ENCODE measurements around the gene SDK2. TPM values are rescaled to one million over a fixed set of nuclear protein-coding genes. Genes with fewer than 3 reads are reported as not detected.
"Not testable (repeated sequence)": the region's sequence is repeated elsewhere in the genome, so short reads cannot be mapped to it uniquely, and the experiment has no call there.

The SDK2 gene
- total and polyA plus RNA-seq, 5 donors from 2014 or later = 0.02 to 0.59 (median 0.02) TPM; not detected in 2

GRCh38 chr17:73378974-73379470 lies 265.2 kb downstream of the SDK2 start:
- Histone ChIP-seq H3K36me3 (ENCODE audit: control insufficient read depth, insufficient read depth, low read length) (no peaks in the 10 kb centered on the region), H3K27me3 (ENCODE audit: control insufficient read depth, insufficient read depth, low read length) (no peaks in the 10 kb centered on the region), H3K4me3 (ENCODE audit: low read depth, low read length) (no peak overlapping the region), H3K4me1 (ENCODE audit: control insufficient read depth, insufficient read depth, low read length, poor library complexity, severe bottlenecking) (no peaks in the 10 kb centered on the region), H3K9me3 (ENCODE audit: control insufficient read depth in 2 of 2, low read length in 2 of 2) (no peaks in the 10 kb centered on the region), H3K27ac (ENCODE audit: insufficient read depth, low read length, poor library complexity, severe bottlenecking) (no peak overlapping the region)
- no peaks in the 10 kb centered on the region for H3K4me1 Mint-ChIP-seq
- peaks cover 3% of the 10 kb centered on the region for H3K36me3 Mint-ChIP-seq
- no peaks in the 10 kb centered on the region for H3K27me3 Mint-ChIP-seq
- DNase-seq (no peak), ATAC-seq (ENCODE audit: low read depth in 2 of 2) (no peak)
- H3K4me3 Mint-ChIP-seq = no peak overlapping the region
- no peaks in the 10 kb centered on the region for H3K9me3 Mint-ChIP-seq
- H3K27ac Mint-ChIP-seq = no peak overlapping the region

- Histone ChIP-seq H3K4me3 (ENCODE audit: low read depth, low read length) (no peak overlapping the region), H3K4me1 (ENCODE audit: control insufficient read depth, insufficient read depth, low read length, poor library complexity, severe bottlenecking) (no peaks in the 10 kb centered on the region), H3K36me3 (ENCODE audit: control insufficient read depth, insufficient read depth, low read length) (no peaks in the 10 kb centered on the region), H3K27ac (ENCODE audit: insufficient read depth, low read length, poor library complexity, severe bottlenecking) (no peak overlapping the region), H3K9me3 (ENCODE audit: control insufficient read depth in 2 of 2, low read length in 2 of 2) (no peaks in the 10 kb centered on the region), H3K27me3 (ENCODE audit: control insufficient read depth, insufficient read depth, low read length) (no peaks in the 10 kb centered on the region)
- Mint-ChIP-seq H3K9me3 (no peaks in the 10 kb centered on the region), H3K27ac (no peak overlapping the region), H3K27me3 (no peaks in the 10 kb centered on the region), H3K4me1 (no peaks in the 10 kb centered on the region), H3K36me3 (peaks cover 3% of the 10 kb centered on the region), H3K4me3 (no peak overlapping the region)
- DNase-seq = no peak
- ATAC-seq (ENCODE audit: low read depth in 2 of 2) = no peak
Measured at GRCh38 chr17:73376636-73377035, 267.6 kb downstream of the SDK2 start.

DNA sequence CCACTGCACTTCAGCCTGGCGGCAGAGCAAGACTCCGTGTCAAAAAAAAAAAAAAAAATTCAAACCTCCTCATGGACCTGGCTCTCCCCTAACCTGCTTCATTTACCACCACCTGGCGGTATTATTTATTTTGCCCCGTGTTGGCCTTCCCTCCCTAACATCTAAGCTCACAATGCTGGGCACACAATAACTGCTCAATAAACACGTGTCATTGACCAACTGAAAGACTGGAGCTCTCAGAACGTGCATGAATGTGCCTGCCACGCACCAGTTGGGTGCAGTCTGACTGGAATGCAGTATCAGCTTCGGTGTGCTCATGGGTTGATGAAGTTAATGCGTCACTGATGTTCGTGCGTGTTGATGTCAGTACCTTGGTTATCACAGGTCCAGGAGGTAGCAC lies 268.1 kb downstream of the SDK2 start:
- H3K36me3 Mint-ChIP-seq = peaks cover 3% of the 10 kb centered on the region
- no peaks in the 10 kb centered on the region for H3K4me1 Mint-ChIP-seq
- no peak for ATAC-seq (ENCODE audit: low read depth in 2 of 2)
- peaks cover 0 to 2% (median 0%) of the 10 kb centered on the region in 7 donors for H3K9me3 Mint-ChIP-seq
- no peak overlapping the region for H3K27ac ChIP-seq (ENCODE audit: insufficient read depth, low read length, poor library complexity, severe bottlenecking)
- peaks cover 2% of the 10 kb centered on the region for H3K27me3 Mint-ChIP-seq
- H3K9me3 ChIP-seq (ENCODE audit: control insufficient read depth in 2 of 2, low read length in 2 of 2) = no peaks in the 10 kb centered on the region
- no peak overlapping the region for H3K4me3 ChIP-seq (ENCODE audit: low read depth, low read length)
- no peak overlapping the region for H3K27ac Mint-ChIP-seq
- no peaks in the 10 kb centered on the region for H3K36me3 ChIP-seq (ENCODE audit: control insufficient read depth, insufficient read depth, low read length)
- H3K4me3 Mint-ChIP-seq = no peak overlapping the region
- no peaks in the 10 kb centered on the region for H3K27me3 ChIP-seq (ENCODE audit: control insufficient read depth, insufficient read depth, low read length)
- DNase-seq = no peak
- H3K4me1 ChIP-seq (ENCODE audit: control insufficient read depth, insufficient read depth, low read length, poor library complexity, severe bottlenecking) = no peaks in the 10 kb centered on the region

- Mint-ChIP-seq H3K4me3 (no peak overlapping the region), H3K27ac (no peak overlapping the region), H3K4me1 (no peaks in the 10 kb centered on the region), H3K36me3 (peaks cover 2% of the 10 kb centered on the region), H3K27me3 (peaks cover 5% of the 10 kb centered on the region), H3K9me3 (peaks cover 0 to 2% (median 0%) of the 10 kb centered on the region in 7 donors)
- no peak for ATAC-seq (ENCODE audit: low read depth in 2 of 2)
- Histone ChIP-seq H3K36me3 (ENCODE audit: control insufficient read depth, insufficient read depth, low read length) (no peaks in the 10 kb centered on the region), H3K27me3 (ENCODE audit: control insufficient read depth, insufficient read depth, low read length) (no peaks in the 10 kb centered on the region), H3K27ac (ENCODE audit: insufficient read depth, low read length, poor library complexity, severe bottlenecking) (no peak overlapping the region), H3K9me3 (ENCODE audit: control insufficient read depth in 2 of 2, low read length in 2 of 2) (no peaks in the 10 kb centered on the region), H3K4me3 (ENCODE audit: low read depth, low read length) (no peak overlapping the region), H3K4me1 (ENCODE audit: control insufficient read depth, insufficient read depth, low read length, poor library complexity, severe bottlenecking) (no peaks in the 10 kb centered on the region)
- no peak for DNase-seq
Measured at GRCh38 chr17:73371836-73372235, 272.4 kb downstream of the SDK2 start.

DNA sequence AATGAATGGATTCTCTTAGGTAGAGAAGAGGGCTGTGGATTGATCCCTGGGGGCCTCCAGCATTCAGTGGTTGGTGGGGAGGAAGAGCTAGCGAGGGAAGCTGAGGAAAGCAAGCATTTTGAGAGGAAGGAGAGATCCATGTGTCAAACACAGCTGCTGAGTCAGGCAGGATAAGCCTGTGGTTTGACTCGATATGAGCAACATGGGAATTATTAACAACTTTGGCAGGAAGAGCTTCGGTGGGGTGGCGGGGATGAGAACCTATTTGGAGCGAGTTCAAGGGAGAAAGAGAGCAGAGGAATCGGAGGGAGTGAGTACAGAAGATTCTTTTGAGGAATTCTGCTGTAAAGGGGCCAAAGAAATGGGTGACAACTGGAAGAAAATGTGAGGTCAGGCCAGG lies 273.0 kb downstream of the SDK2 start:
- no peak overlapping the region for H3K27ac Mint-ChIP-seq
- H3K36me3 Mint-ChIP-seq = no peaks in the 10 kb centered on the region
- H3K4me1 ChIP-seq (ENCODE audit: control insufficient read depth, insufficient read depth, low read length, poor library complexity, severe bottlenecking) = no peaks in the 10 kb centered on the region
- H3K27ac ChIP-seq (ENCODE audit: insufficient read depth, low read length, poor library complexity, severe bottlenecking) = no peak overlapping the region
- no peaks in the 10 kb centered on the region for H3K36me3 ChIP-seq (ENCODE audit: control insufficient read depth, insufficient read depth, low read length)
- no peak overlapping the region for H3K4me3 ChIP-seq (ENCODE audit: low read depth, low read length)
- H3K27me3 Mint-ChIP-seq = peaks cover 5% of the 10 kb centered on the region
- no peaks in the 10 kb centered on the region for H3K4me1 Mint-ChIP-seq
- H3K4me3 Mint-ChIP-seq = no peak overlapping the region
- DNase-seq (no peak), ATAC-seq (ENCODE audit: low read depth in 2 of 2) (no peak)
- H3K9me3 Mint-ChIP-seq = peaks cover 0 to 2% (median 0%) of the 10 kb centered on the region in 7 donors
- no peaks in the 10 kb centered on the region for H3K9me3 ChIP-seq (ENCODE audit: control insufficient read depth in 2 of 2, low read length in 2 of 2)
- no peaks in the 10 kb centered on the region for H3K27me3 ChIP-seq (ENCODE audit: control insufficient read depth, insufficient read depth, low read length)

DNA sequence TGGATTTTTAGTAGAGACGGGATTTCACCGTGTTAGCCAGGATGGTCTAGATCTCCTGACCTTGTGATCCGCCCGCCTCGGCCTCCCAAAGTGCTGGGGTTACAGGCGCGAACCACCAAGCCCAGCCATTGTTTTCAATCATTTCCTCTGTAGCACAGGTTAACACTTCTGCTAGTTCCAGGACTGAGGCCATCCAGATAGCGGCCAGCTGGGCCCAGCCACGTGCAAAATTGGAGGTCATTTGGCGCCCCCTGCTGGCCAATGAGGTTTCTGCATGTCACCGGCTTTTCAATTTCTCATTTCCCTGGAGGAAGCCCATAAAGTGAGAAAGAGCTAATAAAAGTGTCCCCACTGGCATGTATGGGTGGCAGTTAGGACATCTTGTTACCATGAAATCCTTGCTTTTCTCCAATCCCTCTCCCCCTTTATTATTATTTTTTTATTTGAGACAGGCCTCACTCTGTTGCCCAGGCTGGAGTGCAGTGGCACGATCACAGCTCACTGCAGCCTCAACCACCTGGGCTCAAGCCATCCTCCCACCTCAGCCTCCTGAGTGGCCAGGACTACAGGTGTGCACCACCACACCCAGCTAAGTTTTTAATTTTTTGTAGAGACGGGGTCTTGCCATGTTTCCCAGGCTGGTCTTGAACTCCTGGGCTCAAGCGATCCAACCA lies 274.3 kb downstream of the SDK2 start:
- not testable (repeated sequence) for H3K9me3 Mint-ChIP-seq; H3K4me1 Mint-ChIP-seq; H3K27me3 ChIP-seq (ENCODE audit: control insufficient read depth, insufficient read depth, low read length); H3K36me3 Mint-ChIP-seq; H3K4me1 ChIP-seq (ENCODE audit: control insufficient read depth, insufficient read depth, low read length, poor library complexity, severe bottlenecking); H3K4me3 Mint-ChIP-seq; H3K36me3 ChIP-seq (ENCODE audit: control insufficient read depth, insufficient read depth, low read length); H3K27ac Mint-ChIP-seq; H3K4me3 ChIP-seq (ENCODE audit: low read depth, low read length); H3K27ac ChIP-seq (ENCODE audit: insufficient read depth, low read length, poor library complexity, severe bottlenecking); H3K9me3 ChIP-seq (ENCODE audit: control insufficient read depth in 2 of 2, low read length in 2 of 2); H3K27me3 Mint-ChIP-seq
- ATAC-seq (ENCODE audit: low read depth in 2 of 2) (peak; percentile 52 to 59), DNase-seq (peak; percentile 60 to 72 (median 69))

GRCh38 chr17:73369111-73369521 lies 275.1 kb downstream of the SDK2 start:
- Mint-ChIP-seq H3K27ac (no peak overlapping the region), H3K4me1 (no peaks in the 10 kb centered on the region), H3K9me3 (peaks cover 0 to 2% (median 0%) of the 10 kb centered on the region in 7 donors), H3K4me3 (no peak overlapping the region), H3K36me3 (no peaks in the 10 kb centered on the region), H3K27me3 (peaks cover 5% of the 10 kb centered on the region)
- Histone ChIP-seq H3K27ac (ENCODE audit: insufficient read depth, low read length, poor library complexity, severe bottlenecking) (no peak overlapping the region), H3K4me3 (ENCODE audit: low read depth, low read length) (no peak overlapping the region), H3K9me3 (ENCODE audit: control insufficient read depth in 2 of 2, low read length in 2 of 2) (no peaks in the 10 kb centered on the region), H3K27me3 (ENCODE audit: control insufficient read depth, insufficient read depth, low read length) (no peaks in the 10 kb centered on the region), H3K4me1 (ENCODE audit: control insufficient read depth, insufficient read depth, low read length, poor library complexity, severe bottlenecking) (no peaks in the 10 kb centered on the region), H3K36me3 (ENCODE audit: control insufficient read depth, insufficient read depth, low read length) (no peaks in the 10 kb centered on the region)
- no peak for ATAC-seq (ENCODE audit: low read depth in 2 of 2)
- DNase-seq = no peak

DNA sequence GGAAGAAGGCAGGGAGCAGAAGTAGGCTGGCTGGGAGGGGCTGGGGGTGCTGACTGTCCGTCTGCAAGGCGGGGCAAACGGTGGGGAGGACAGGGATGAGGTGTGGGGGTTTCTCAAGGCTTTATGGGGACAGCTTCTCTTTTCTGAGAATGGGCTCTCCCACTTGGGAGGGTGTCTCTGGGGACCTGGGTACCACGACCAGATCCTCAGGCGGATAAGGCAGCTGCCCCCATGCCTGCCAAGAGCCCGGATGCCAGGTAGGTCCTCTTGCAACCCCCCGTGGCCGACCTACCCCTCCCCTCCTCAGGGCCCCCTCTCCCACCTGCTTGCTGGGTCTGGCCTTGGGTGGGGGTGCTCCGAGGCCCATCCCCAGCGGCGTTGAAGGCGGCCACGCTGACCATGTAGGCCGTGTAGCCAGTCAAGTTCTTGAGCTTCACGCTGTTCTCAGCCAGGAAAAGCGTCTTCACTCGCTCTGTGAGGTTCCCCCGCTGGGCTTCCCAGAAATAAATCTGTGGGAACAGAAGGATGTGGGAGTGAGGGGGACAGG lies 276.1 kb downstream of the SDK2 start:
- Histone ChIP-seq H3K9me3 (ENCODE audit: control insufficient read depth in 2 of 2, low read length in 2 of 2) (no peaks in the 10 kb centered on the region), H3K27ac (ENCODE audit: insufficient read depth, low read length, poor library complexity, severe bottlenecking) (no peak overlapping the region), H3K36me3 (ENCODE audit: control insufficient read depth, insufficient read depth, low read length) (no peaks in the 10 kb centered on the region), H3K27me3 (ENCODE audit: control insufficient read depth, insufficient read depth, low read length) (no peaks in the 10 kb centered on the region), H3K4me3 (ENCODE audit: low read depth, low read length) (no peak overlapping the region), H3K4me1 (ENCODE audit: control insufficient read depth, insufficient read depth, low read length, poor library complexity, severe bottlenecking) (no peaks in the 10 kb centered on the region)
- Mint-ChIP-seq H3K4me1 (no peaks in the 10 kb centered on the region), H3K4me3 (no peak overlapping the region), H3K9me3 (peaks cover 0 to 2% (median 0%) of the 10 kb centered on the region in 7 donors), H3K27ac (no peak overlapping the region), H3K36me3 (no peaks in the 10 kb centered on the region), H3K27me3 (peaks cover 5% of the 10 kb centered on the region)
- no peak for DNase-seq
- no peak for ATAC-seq (ENCODE audit: low read depth in 2 of 2)
